ENCODE data around the gene TSGA10IP.
"Not testable (repeated sequence)": the region's sequence is repeated elsewhere in the genome, so short reads cannot be mapped to it uniquely, and the experiment has no call there.

The TSGA10IP gene

DNA sequence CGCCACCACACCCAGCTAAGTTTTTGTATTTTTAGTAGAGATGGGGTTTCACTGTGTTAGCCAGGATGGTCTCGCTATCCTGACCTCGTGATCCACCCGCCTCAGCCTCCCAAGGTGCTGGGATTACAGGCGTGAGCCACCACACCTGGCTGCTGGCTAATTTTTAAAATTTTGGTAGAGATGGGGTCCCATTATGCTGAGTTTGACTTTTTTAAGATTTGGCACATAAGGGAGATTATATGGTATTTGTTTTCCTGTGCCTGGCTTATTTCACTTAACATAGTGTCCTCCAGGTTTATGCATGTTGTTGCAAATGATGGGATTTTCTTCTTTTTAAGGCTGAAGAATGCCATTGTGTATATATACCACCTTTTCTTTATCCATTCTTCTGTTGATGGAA lies 5.4 kb downstream of the TSGA10IP start:
- not testable (repeated sequence) for H3K4ac ChIP-seq (ENCODE audit: low read length); H2AFZ ChIP-seq (ENCODE audit: low read length); DNase-seq (ENCODE audit: low spot score); H3K4me1 ChIP-seq (ENCODE audit: control insufficient read depth in 2 of 2, insufficient read depth in 1 of 2, low read depth in 1 of 2, low read length in 2 of 2); H3K9me3 ChIP-seq (replicated peaks in 1 of 2; ENCODE audit: control insufficient read depth in 2 of 2, insufficient read depth in 1 of 2, low read depth in 1 of 2, low read length in 2 of 2); H3K4me2 ChIP-seq (ENCODE audit: insufficient read depth, low read length, poor library complexity, severe bottlenecking); H3K27ac ChIP-seq (replicated peaks; ENCODE audit: low read length); H4K91ac ChIP-seq (ENCODE audit: low read depth, low read length, poor library complexity); H2BK5ac ChIP-seq (ENCODE audit: low read length); H3K27me3 ChIP-seq (ENCODE audit: control insufficient read depth in 3 of 3, insufficient read depth in 3 of 3, low read depth in 1 of 3, low read length in 3 of 3); H3K18ac ChIP-seq (ENCODE audit: low read length); H3K23ac ChIP-seq (ENCODE audit: low read depth, low read length, poor library complexity); H3K4me3 ChIP-seq (ENCODE audit: low read length in 2 of 2); H3K14ac ChIP-seq (ENCODE audit: low read length); H2BK15ac ChIP-seq (ENCODE audit: low read length); H2BK12ac ChIP-seq (ENCODE audit: low read length); H3K9ac ChIP-seq (ENCODE audit: low read depth, low read length, poor library complexity); H4K8ac ChIP-seq (ENCODE audit: low read depth, low read length); H2BK120ac ChIP-seq (ENCODE audit: low read depth, low read length); H3K36me3 ChIP-seq (replicated peaks in 1 of 2; ENCODE audit: control insufficient read depth in 2 of 2, insufficient read depth in 2 of 2, low read length in 2 of 2); H2AK5ac ChIP-seq (ENCODE audit: low read depth, low read length); H3K79me1 ChIP-seq (ENCODE audit: low read depth, low read length)
- WGBS, 2 donors (ENCODE audit: extremely low coverage in 2 of 2, insufficient read length in 2 of 2, insufficient replicate concordance in 1 of 2): no CpG with 5 or more reads among the region's 5 CpGs

DNA sequence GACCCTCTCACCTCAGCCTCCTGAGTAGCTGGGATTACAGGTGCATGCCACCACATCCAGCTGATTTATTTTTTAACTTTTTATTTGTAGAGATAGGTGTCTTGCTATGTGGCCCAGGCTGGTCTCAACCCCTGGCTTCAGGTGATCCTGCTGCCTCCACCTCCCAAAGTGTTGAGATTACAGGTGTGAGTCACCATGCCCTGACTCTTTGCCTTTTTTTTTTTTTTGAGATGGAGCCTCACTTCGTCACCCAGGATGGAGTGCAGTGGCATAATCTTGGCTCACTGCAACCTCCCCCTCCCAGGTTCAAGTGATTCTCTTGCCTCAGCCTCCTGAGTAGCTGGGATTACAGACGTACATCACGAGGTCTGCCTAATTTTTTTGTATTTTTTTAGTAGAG lies 6.4 kb downstream of the TSGA10IP start:
- H3K4me1 ChIP-seq (ENCODE audit: control insufficient read depth in 2 of 2, insufficient read depth in 1 of 2, low read depth in 1 of 2, low read length in 2 of 2); DNase-seq (ENCODE audit: low spot score); H2BK15ac ChIP-seq (ENCODE audit: low read length); H2AFZ ChIP-seq (ENCODE audit: low read length); H3K4ac ChIP-seq (ENCODE audit: low read length); H3K23ac ChIP-seq (ENCODE audit: low read depth, low read length, poor library complexity); H3K27ac ChIP-seq (replicated peaks; ENCODE audit: low read length); H2BK5ac ChIP-seq (ENCODE audit: low read length); H3K14ac ChIP-seq (ENCODE audit: low read length); H3K27me3 ChIP-seq (ENCODE audit: control insufficient read depth in 3 of 3, insufficient read depth in 3 of 3, low read depth in 1 of 3, low read length in 3 of 3); H2BK120ac ChIP-seq (ENCODE audit: low read depth, low read length); H3K4me2 ChIP-seq (ENCODE audit: insufficient read depth, low read length, poor library complexity, severe bottlenecking); H3K9me3 ChIP-seq (replicated peaks in 1 of 2; ENCODE audit: control insufficient read depth in 2 of 2, insufficient read depth in 1 of 2, low read depth in 1 of 2, low read length in 2 of 2); H3K4me3 ChIP-seq (ENCODE audit: low read length in 2 of 2); H3K79me1 ChIP-seq (ENCODE audit: low read depth, low read length); H2BK12ac ChIP-seq (ENCODE audit: low read length); H4K91ac ChIP-seq (ENCODE audit: low read depth, low read length, poor library complexity); H4K8ac ChIP-seq (ENCODE audit: low read depth, low read length); H3K36me3 ChIP-seq (replicated peaks in 1 of 2; ENCODE audit: control insufficient read depth in 2 of 2, insufficient read depth in 2 of 2, low read length in 2 of 2); H3K9ac ChIP-seq (ENCODE audit: low read depth, low read length, poor library complexity); H3K18ac ChIP-seq (ENCODE audit: low read length); H2AK5ac ChIP-seq (ENCODE audit: low read depth, low read length): not testable (repeated sequence)
- WGBS, 2 donors (ENCODE audit: extremely low coverage in 2 of 2, insufficient read length in 2 of 2, insufficient replicate concordance in 1 of 2): no CpG with 5 or more reads among the region's 3 CpGs

DNA sequence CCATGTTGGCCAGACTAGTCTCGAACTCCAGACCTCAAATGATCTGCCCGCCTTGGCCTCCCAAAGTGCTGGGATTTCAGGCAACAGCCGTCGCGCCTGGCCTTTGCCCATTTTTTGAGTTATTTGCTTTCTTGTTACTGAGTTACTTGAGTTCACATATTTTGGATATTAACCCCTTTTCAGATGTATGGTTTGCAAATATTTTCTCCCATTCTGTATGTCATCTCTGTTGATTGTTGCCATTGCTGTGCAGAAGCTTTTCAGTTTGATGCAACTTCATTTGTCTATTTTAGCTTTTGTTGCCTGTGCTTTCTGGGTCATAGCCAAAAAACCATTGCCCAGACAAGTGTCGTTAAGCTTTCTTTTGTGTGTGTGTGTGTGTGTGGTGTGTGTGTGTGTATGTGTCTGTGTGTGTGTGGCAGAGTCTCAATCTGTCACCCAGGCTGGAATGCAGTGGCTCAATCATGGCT lies 6.8 kb downstream of the TSGA10IP start:
- Histone ChIP-seq H4K91ac (ENCODE audit: low read depth, low read length, poor library complexity) (no peak overlapping the region), H3K14ac (ENCODE audit: low read length) (no peak overlapping the region), H3K36me3 (replicated peaks in 1 of 2; ENCODE audit: control insufficient read depth in 2 of 2, insufficient read depth in 2 of 2, low read length in 2 of 2) (peaks cover 0 to 2% of the 10 kb centered on the region in 2 donors), H4K8ac (ENCODE audit: low read depth, low read length) (no peak overlapping the region), H3K27me3 (ENCODE audit: control insufficient read depth in 3 of 3, insufficient read depth in 3 of 3, low read depth in 1 of 3, low read length in 3 of 3) (no peaks in the 10 kb centered on the region), H3K4ac (ENCODE audit: low read length) (no peak overlapping the region), H3K79me1 (ENCODE audit: low read depth, low read length) (no peaks in the 10 kb centered on the region), H2BK120ac (ENCODE audit: low read depth, low read length) (no peak overlapping the region), H3K23ac (ENCODE audit: low read depth, low read length, poor library complexity) (no peak overlapping the region), H3K4me1 (ENCODE audit: control insufficient read depth in 2 of 2, insufficient read depth in 1 of 2, low read depth in 1 of 2, low read length in 2 of 2) (no peaks in the 10 kb centered on the region), H3K18ac (ENCODE audit: low read length) (no peak overlapping the region), H3K9me3 (replicated peaks in 1 of 2; ENCODE audit: control insufficient read depth in 2 of 2, insufficient read depth in 1 of 2, low read depth in 1 of 2, low read length in 2 of 2) (no peaks in the 10 kb centered on the region), H2AK5ac (ENCODE audit: low read depth, low read length) (no peak overlapping the region), H3K4me2 (ENCODE audit: insufficient read depth, low read length, poor library complexity, severe bottlenecking) (no peak overlapping the region), H3K4me3 (ENCODE audit: low read length in 2 of 2) (no peak overlapping the region), H2BK15ac (ENCODE audit: low read length) (no peak overlapping the region), H2BK12ac (ENCODE audit: low read length) (no peak overlapping the region), H2AFZ (ENCODE audit: low read length) (no peak overlapping the region), H3K9ac (ENCODE audit: low read depth, low read length, poor library complexity) (no peak overlapping the region), H3K27ac (replicated peaks; ENCODE audit: low read length) (no peak overlapping the region), H2BK5ac (ENCODE audit: low read length) (no peak overlapping the region)
- WGBS, 2 donors (ENCODE audit: extremely low coverage in 2 of 2, insufficient read length in 2 of 2, insufficient replicate concordance in 1 of 2): no CpG with 5 or more reads among the region's 6 CpGs
- DNase-seq (ENCODE audit: low spot score): no peak

DNA sequence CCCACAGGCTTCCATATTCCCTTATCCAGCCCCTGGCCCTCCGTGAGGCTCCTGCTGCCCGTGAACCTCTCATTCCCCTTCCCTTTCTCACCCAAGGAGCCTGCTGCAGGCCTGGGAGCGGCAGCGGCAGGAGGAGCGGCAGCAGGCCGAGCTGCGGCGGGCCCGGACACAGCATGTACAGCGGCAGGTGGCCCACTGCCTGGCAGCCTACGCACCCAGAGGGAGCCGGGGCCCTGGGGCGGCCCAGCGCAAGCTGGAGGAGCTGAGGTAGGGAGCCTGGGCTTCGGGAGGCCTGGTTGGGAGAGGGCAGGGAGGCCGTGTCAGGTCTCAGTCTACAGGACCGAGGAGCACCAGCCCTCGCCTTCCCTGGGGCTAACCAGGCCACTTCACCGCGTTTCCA lies 8.2 kb downstream of the TSGA10IP start:
- H3K9me3 ChIP-seq (replicated peaks in 1 of 2; ENCODE audit: control insufficient read depth in 2 of 2, insufficient read depth in 1 of 2, low read depth in 1 of 2, low read length in 2 of 2): no peaks in the 10 kb centered on the region
- no peaks in the 10 kb centered on the region for H3K79me1 ChIP-seq (ENCODE audit: low read depth, low read length)
- H2AFZ ChIP-seq (ENCODE audit: low read length): no peak overlapping the region
- no peak overlapping the region for H2BK120ac ChIP-seq (ENCODE audit: low read depth, low read length)
- peak overlapping the region; percentile 39 for H2BK5ac ChIP-seq (ENCODE audit: low read length)
- H3K4me1 ChIP-seq (ENCODE audit: control insufficient read depth in 2 of 2, insufficient read depth in 1 of 2, low read depth in 1 of 2, low read length in 2 of 2): no peaks in the 10 kb centered on the region
- H4K91ac ChIP-seq (ENCODE audit: low read depth, low read length, poor library complexity): no peak overlapping the region
- H3K9ac ChIP-seq (ENCODE audit: low read depth, low read length, poor library complexity): no peak overlapping the region
- H3K27me3 ChIP-seq (ENCODE audit: control insufficient read depth in 3 of 3, insufficient read depth in 3 of 3, low read depth in 1 of 3, low read length in 3 of 3): no peaks in the 10 kb centered on the region
- DNase-seq (ENCODE audit: low spot score): no peak
- H3K23ac ChIP-seq (ENCODE audit: low read depth, low read length, poor library complexity): peak overlapping the region; percentile 89
- WGBS, 2 donors (ENCODE audit: extremely low coverage in 2 of 2, insufficient read length in 2 of 2, insufficient replicate concordance in 1 of 2): no CpG with 5 or more reads among the region's 20 CpGs
- no peak overlapping the region for H2BK15ac ChIP-seq (ENCODE audit: low read length)
- H4K8ac ChIP-seq (ENCODE audit: low read depth, low read length): no peak overlapping the region
- peak overlapping the region; percentile 64 for H3K18ac ChIP-seq (ENCODE audit: low read length)
- H3K27ac ChIP-seq (replicated peaks; ENCODE audit: low read length): no peak overlapping the region
- peak overlapping the region; percentile 61 for H2AK5ac ChIP-seq (ENCODE audit: low read depth, low read length)
- peaks cover 0 to 2% of the 10 kb centered on the region in 2 donors for H3K36me3 ChIP-seq (replicated peaks in 1 of 2; ENCODE audit: control insufficient read depth in 2 of 2, insufficient read depth in 2 of 2, low read length in 2 of 2)
- no peak overlapping the region for H3K4me2 ChIP-seq (ENCODE audit: insufficient read depth, low read length, poor library complexity, severe bottlenecking)
- H3K14ac ChIP-seq (ENCODE audit: low read length): no peak overlapping the region
- no peak overlapping the region for H3K4ac ChIP-seq (ENCODE audit: low read length)
- no peak overlapping the region for H3K4me3 ChIP-seq (ENCODE audit: low read length in 2 of 2)
- no peak overlapping the region for H2BK12ac ChIP-seq (ENCODE audit: low read length)
